HAP-1 (cell line): Measurements from ENCODE around the gene TCF7L1.
"Not testable (repeated sequence)": the region's sequence is repeated elsewhere in the genome, so short reads cannot be mapped to it uniquely, and the experiment has no call there.

Experiments
- DNase-seq, 2 experiments: peaks; one replicate each; pipeline ENCODE4 v3.0.0-alpha.2; 2016 to 2020; ENCODE audit warnings: low spot score in 2 of 2
- H3K27me3 ChIP-seq: fragments of 250-450 bp; sonication (Bioruptor Pico); 2 replicates; pipeline ENCODE4 v1.5.1; 2020; ENCODE audit warnings: low read depth, mild to moderate bottlenecking, moderate library complexity
- H3K36me3 ChIP-seq: fragments of 250-450 bp; sonication (Bioruptor Pico); replicated peaks from 2 replicates; pipeline ENCODE4 v1.5.1; 2020; ENCODE audit warnings: mild to moderate bottlenecking
- H3K4me1 ChIP-seq: fragments of 250-450 bp; sonication (Bioruptor Pico); 2 replicates; pipeline ENCODE4 v1.5.1; 2020; ENCODE audit warnings: mild to moderate bottlenecking
- H3K4me3 ChIP-seq: fragments of 250-450 bp; sonication (Bioruptor Pico); 2 replicates; pipeline ENCODE4 v1.5.1; 2020; ENCODE audit warnings: mild to moderate bottlenecking, moderate library complexity
- H3K9me3 ChIP-seq: fragments of 250-450 bp; sonication (Bioruptor Pico); 2 replicates; pipeline ENCODE4 v1.5.1; 2020; ENCODE audit warnings: mild to moderate bottlenecking, moderate library complexity
- in situ Hi-C: fragments of 300-500 bp; cut with MboI; formaldehyde crosslinking; loops from 3 replicates; pipeline ENCODE4 v1.14.3; 2020; ENCODE audit warnings: low sequenced_read_pairs, inconsistent platforms, mixed read lengths

Gene TCF7L1

GRCh38 chr2:85302121-85302520, 168.9 kb downstream of the TCF7L1 start:
- no peaks in the 10 kb centered on the region for H3K27me3 ChIP-seq
- in situ Hi-C loops = loop anchor here (25.0 kb wide), 1 partner anchor 815 kb away; no protein-coding TSS in a partner anchor
- no peaks in the 10 kb centered on the region; the same call in 1 of the 2 replicates for H3K4me1 ChIP-seq
- H3K4me3 ChIP-seq = no peak overlapping the region
- peaks cover 27% of the 10 kb centered on the region for H3K36me3 ChIP-seq
- DNase-seq = no peak
- no peaks in the 10 kb centered on the region for H3K9me3 ChIP-seq

GRCh38 chr2:85303780-85304531, 170.8 kb downstream of the TCF7L1 start:
- no peak overlapping the region for H3K4me3 ChIP-seq
- no peaks in the 10 kb centered on the region for H3K4me1 ChIP-seq
- no peaks in the 10 kb centered on the region for H3K9me3 ChIP-seq
- no peak for DNase-seq
- peaks cover 41% of the 10 kb centered on the region for H3K36me3 ChIP-seq
- in situ Hi-C loops = loop anchor here (25.0 kb wide), 1 partner anchor 817 kb away; no protein-coding TSS in a partner anchor
- H3K27me3 ChIP-seq = no peaks in the 10 kb centered on the region

GRCh38 chr2:85307527-85307897, 174.3 kb downstream of the TCF7L1 start:
- H3K27me3 ChIP-seq = no peaks in the 10 kb centered on the region
- DNase-seq = no peak
- in situ Hi-C loops = loop anchor here (25.0 kb wide), 1 partner anchor 820 kb away; no protein-coding TSS in a partner anchor
- H3K4me3 ChIP-seq = no peak overlapping the region
- no peaks in the 10 kb centered on the region for H3K4me1 ChIP-seq
- no peaks in the 10 kb centered on the region for H3K9me3 ChIP-seq
- H3K36me3 ChIP-seq = peaks cover 48% of the 10 kb centered on the region

- DNase-seq = no peak
- no peaks in the 10 kb centered on the region for H3K27me3 ChIP-seq
- H3K4me3 ChIP-seq = no peak overlapping the region
- H3K9me3 ChIP-seq = no peaks in the 10 kb centered on the region
- peaks cover 48% of the 10 kb centered on the region for H3K36me3 ChIP-seq
- in situ Hi-C loops = loop anchor here (25.0 kb wide), 1 partner anchor 821 kb away; no protein-coding TSS in a partner anchor
- H3K4me1 ChIP-seq = no peaks in the 10 kb centered on the region
Observed at GRCh38 chr2:85308201-85308600, 175.0 kb downstream of the TCF7L1 start.

GRCh38 chr2:85308896-85309555, 175.8 kb downstream of the TCF7L1 start:
- no peaks in the 10 kb centered on the region for H3K9me3 ChIP-seq
- no peak for DNase-seq
- H3K4me3 ChIP-seq = no peak overlapping the region
- H3K27me3 ChIP-seq = no peaks in the 10 kb centered on the region
- in situ Hi-C loops = loop anchor here (25.0 kb wide), 1 partner anchor 822 kb away; no protein-coding TSS in a partner anchor
- no peaks in the 10 kb centered on the region for H3K4me1 ChIP-seq
- peaks cover 48% of the 10 kb centered on the region for H3K36me3 ChIP-seq

GRCh38 chr2:85309699-85310321, 176.6 kb downstream of the TCF7L1 start:
- Histone ChIP-seq H3K4me3 (no peak overlapping the region), H3K27me3 (no peaks in the 10 kb centered on the region), H3K36me3 (peaks cover 44% of the 10 kb centered on the region), H3K9me3 (no peaks in the 10 kb centered on the region), H3K4me1 (no peaks in the 10 kb centered on the region)
- in situ Hi-C loops = loop anchor here (25.0 kb wide), 1 partner anchor 823 kb away; no protein-coding TSS in a partner anchor
- no peak for DNase-seq

GRCh38 chr2:85310330-85310729, 177.1 kb downstream of the TCF7L1 start:
- Histone ChIP-seq H3K4me3 (no peak overlapping the region), H3K4me1 (no peaks in the 10 kb centered on the region), H3K9me3 (no peaks in the 10 kb centered on the region), H3K27me3 (no peaks in the 10 kb centered on the region), H3K36me3 (peaks cover 39% of the 10 kb centered on the region)
- DNase-seq = no peak
- in situ Hi-C loops = loop anchor here (25.0 kb wide), 1 partner anchor 823 kb away; no protein-coding TSS in a partner anchor

- H3K27me3 ChIP-seq = no peaks in the 10 kb centered on the region
- H3K4me1 ChIP-seq = no peaks in the 10 kb centered on the region
- peaks cover 26% of the 10 kb centered on the region for H3K36me3 ChIP-seq
- no peaks in the 10 kb centered on the region for H3K9me3 ChIP-seq
- DNase-seq = no peak
- in situ Hi-C loops = loop anchor here (25.0 kb wide), 1 partner anchor 825 kb away; no protein-coding TSS in a partner anchor
- no peak overlapping the region for H3K4me3 ChIP-seq
Observed at GRCh38 chr2:85312404-85312803, 179.2 kb downstream of the TCF7L1 start.

- in situ Hi-C loops = loop anchor here (25.0 kb wide), 1 partner anchor 828 kb away; no protein-coding TSS in a partner anchor
- no peak for DNase-seq
- no peaks in the 10 kb centered on the region for H3K4me1 ChIP-seq
- no peaks in the 10 kb centered on the region for H3K27me3 ChIP-seq
- H3K36me3 ChIP-seq = peaks cover 29% of the 10 kb centered on the region
- H3K4me3 ChIP-seq = no peak overlapping the region
- H3K9me3 ChIP-seq = no peaks in the 10 kb centered on the region
Observed at GRCh38 chr2:85314884-85315242, 181.7 kb downstream of the TCF7L1 start.

- not testable (repeated sequence) for H3K4me3 ChIP-seq, H3K9me3 ChIP-seq, DNase-seq, H3K27me3 ChIP-seq, H3K4me1 ChIP-seq
- in situ Hi-C loops = loop anchor here (25.0 kb wide), 1 partner anchor 829 kb away; no protein-coding TSS in a partner anchor
- H3K36me3 ChIP-seq = peaks cover 32% of the 10 kb centered on the region
Observed at GRCh38 chr2:85315921-85316320, 182.7 kb downstream of the TCF7L1 start.

- Histone ChIP-seq H3K36me3 (peaks cover 56% of the 10 kb centered on the region), H3K27me3 (no peaks in the 10 kb centered on the region)
Observed at GRCh38 chr2:85318222-85319074, 185.3 kb downstream of the TCF7L1 start.

GRCh38 chr2:85319796-85320195, 186.6 kb downstream of the TCF7L1 start:
- H3K9me3 ChIP-seq = no peaks in the 10 kb centered on the region
- DNase-seq = no peak
- in situ Hi-C loops = loop anchor here (25.0 kb wide), 1 partner anchor 832 kb away; no protein-coding TSS in a partner anchor
- H3K36me3 ChIP-seq = peaks cover 70% of the 10 kb centered on the region
- H3K4me1 ChIP-seq = no peaks in the 10 kb centered on the region
- H3K4me3 ChIP-seq = no peak overlapping the region
- H3K27me3 ChIP-seq = no peaks in the 10 kb centered on the region

More at GRCh38 chr2:85318222-85319074, 185.3 kb downstream of the TCF7L1 start:
- H3K4me3 ChIP-seq = no peak overlapping the region
- no peak for DNase-seq
- no peaks in the 10 kb centered on the region for H3K4me1 ChIP-seq
- no peaks in the 10 kb centered on the region for H3K9me3 ChIP-seq
- in situ Hi-C loops = loop anchor here (25.0 kb wide), 1 partner anchor 831 kb away; no protein-coding TSS in a partner anchor
